Stimulated activated CD4-positive, alpha-beta T cell treated with anti-CD3 and anti-CD28 coated beads, TNF-alpha, amount 100 ng/mL, for 48 hours (primary cell): Measurements from ENCODE around the gene ETV3.

ENCODE experiments used
- DNase-seq, 3 donors: peaks; one replicate each; pipeline ENCODE4 v3.0.0-alpha.2; 2020; ENCODE audit warnings: low read depth in 3 of 3

ETV3 gene

GRCh38 chr1:157091668-157092273, 46.4 kb downstream of the ETV3 start:
- DNase-seq, result no peak

DNA sequence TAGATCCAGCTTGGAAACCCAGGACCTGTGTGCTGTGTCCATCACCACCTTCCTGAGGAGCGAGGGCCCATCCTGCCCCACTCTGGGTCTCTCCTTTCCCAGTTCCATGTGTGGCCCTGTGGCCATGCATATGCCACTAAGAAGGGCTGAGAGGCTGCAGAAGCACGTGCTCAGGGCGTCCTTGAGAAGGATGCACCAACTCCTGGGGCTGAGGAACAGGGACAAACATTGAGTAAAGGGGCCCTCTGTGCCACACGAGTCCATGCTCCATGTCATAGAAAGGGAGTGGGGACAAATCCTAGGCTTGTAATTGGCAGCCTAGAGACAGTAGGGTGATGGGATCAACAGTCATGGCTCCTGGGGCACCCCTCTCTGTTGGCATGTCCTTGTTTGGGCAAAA, 47.0 kb downstream of the ETV3 start:
- no peak for DNase-seq

DNA sequence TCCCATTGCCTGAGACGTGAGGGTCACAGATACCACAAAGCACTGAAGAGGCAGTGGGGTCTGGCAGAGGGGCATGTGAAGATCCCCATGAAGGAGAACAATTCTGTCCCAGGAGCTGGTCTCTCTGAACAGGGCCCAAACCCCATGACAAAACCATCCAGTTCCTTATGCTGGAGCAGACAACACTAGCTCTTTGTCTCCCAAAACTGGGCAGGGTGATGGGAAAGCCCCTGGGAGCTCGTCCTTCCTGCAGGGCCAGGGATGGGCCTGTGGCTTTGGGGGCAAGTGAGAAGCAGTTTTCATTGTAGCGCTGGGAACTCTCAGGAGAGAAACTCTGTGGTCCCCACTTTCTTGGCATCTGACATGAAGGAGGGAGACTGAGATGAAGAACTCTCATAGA, 47.4 kb downstream of the ETV3 start:
- DNase-seq, result no peak

DNA sequence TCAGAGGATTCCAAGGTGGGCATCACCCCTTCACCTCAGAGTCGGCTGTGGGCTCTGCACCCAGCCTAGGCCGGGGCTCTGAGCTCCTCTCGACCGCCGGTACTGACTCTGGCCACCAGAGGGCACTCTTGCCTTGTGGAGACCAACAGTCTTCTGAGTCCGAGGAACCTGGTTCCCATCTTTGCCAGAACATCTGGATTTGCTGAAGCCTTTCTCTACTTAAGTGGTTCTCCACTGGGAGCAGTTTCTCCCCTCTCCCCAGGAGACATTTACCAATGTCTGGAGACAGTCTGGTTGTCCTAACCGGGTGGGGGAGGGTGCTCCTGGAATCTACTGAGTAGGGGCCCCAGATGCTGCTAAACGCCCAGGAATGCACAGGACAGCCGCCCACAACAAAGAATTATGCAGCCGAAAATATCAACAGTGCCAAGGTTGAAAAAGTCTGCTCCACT, 48.0 kb downstream of the ETV3 start:
- DNase-seq, result peak; percentile 71 to 89 (median 87)

DNA sequence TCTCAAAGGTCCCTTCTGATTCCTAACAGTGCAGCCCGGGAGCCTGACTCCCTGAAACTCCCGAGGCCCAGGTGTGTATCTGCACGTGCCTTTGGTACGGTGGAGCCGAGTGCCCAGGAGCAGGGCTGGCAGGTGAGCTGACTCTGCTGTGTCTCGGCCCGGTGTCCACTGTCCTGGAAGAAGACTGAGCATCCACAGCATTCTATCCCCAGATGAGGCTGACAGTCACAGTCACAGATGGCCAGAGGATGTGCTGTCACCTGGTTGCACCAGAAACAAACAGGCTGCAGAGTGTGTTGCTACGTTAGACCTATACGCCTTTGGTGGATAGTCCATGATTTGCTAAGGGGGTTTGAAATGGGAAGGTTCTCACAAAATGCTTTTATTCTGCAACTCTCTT, 48.4 kb downstream of the ETV3 start:
- DNase-seq, result no peak

GRCh38 chr1:157088607-157089006, 49.6 kb downstream of the ETV3 start:
- no peak for DNase-seq

- DNase-seq, result no peak
Measured at GRCh38 chr1:157087030-157087429, 51.2 kb downstream of the ETV3 start.

GRCh38 chr1:157086299-157086698, 51.9 kb downstream of the ETV3 start:
- no peak for DNase-seq

DNA sequence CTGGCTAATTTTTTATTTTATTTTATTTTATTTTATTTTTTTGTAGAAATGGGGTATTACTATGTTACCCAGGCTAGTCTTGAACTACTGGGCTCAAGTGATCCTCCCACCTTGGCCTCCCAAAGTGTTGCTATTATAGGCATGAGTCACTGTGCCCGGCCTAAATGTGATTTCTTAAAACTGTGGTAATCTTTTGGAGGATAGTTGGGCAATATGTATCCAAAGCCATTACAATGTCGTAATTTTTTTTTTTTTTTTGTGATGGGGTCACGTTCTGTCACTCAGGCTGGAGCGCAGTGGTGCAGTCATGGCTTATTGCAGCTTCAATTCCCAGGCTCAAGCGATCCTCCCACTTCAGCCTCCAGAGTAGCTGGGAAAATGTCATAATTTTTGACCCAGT, 52.8 kb downstream of the ETV3 start:
- DNase-seq, result no peak

- no peak for DNase-seq
Measured at GRCh38 chr1:157084720-157085119, 53.5 kb downstream of the ETV3 start.

- DNase-seq, result no peak
Measured at GRCh38 chr1:157081707-157082106, 56.5 kb downstream of the ETV3 start.

GRCh38 chr1:157080714-157081113, 57.5 kb downstream of the ETV3 start:
- DNase-seq, result no peak

- no peak for DNase-seq
Measured at GRCh38 chr1:157077394-157077793, 60.8 kb downstream of the ETV3 start.

GRCh38 chr1:157073944-157074685, 64.1 kb downstream of the ETV3 start:
- DNase-seq, result peak in 1 of 3 donors; percentile 26
